Neural progenitor cell (in vitro differentiated cells): Measurements from ENCODE around the gene DSG1.

Experiments used
- CTCF ChIP-seq: fragments of 200-600 bp; sonication (generic); IDR thresholded peaks from 2 replicates; pipeline ENCODE4 v1.5.1; 2017; ENCODE audit warnings: antibody characterized with exemption, mild to moderate bottlenecking
- EZH2 ChIP-seq: fragments of 200-600 bp; sonication (generic); IDR thresholded peaks from 2 replicates; pipeline ENCODE4 v1.6.1; 2017; ENCODE audit warnings: antibody characterized with exemption, mild to moderate bottlenecking, moderate library complexity
- EZH2phosphoT487 ChIP-seq: fragments of 200-600 bp; sonication (generic); IDR thresholded peaks from 2 replicates; pipeline ENCODE4 v1.6.1; 2017; ENCODE audit warnings: antibody characterized with exemption

- TF ChIP-seq CTCF (no peak), EZH2phosphoT487 (no peak), EZH2 (no peak)
Observed at GRCh38 chr18:31371989-31372388, 54.0 kb downstream of the DSG1 start.
